GM21515 (cell line): Measurements from ENCODE around the gene BPIFA1.

Experiments used
- ATAC-seq: cut with Tn5 transposase; IDR thresholded peaks from one replicate; pipeline ENCODE4 v1.9.1; 2021; ENCODE audit not compliant: unreplicated experiment

BPIFA1 gene

DNA sequence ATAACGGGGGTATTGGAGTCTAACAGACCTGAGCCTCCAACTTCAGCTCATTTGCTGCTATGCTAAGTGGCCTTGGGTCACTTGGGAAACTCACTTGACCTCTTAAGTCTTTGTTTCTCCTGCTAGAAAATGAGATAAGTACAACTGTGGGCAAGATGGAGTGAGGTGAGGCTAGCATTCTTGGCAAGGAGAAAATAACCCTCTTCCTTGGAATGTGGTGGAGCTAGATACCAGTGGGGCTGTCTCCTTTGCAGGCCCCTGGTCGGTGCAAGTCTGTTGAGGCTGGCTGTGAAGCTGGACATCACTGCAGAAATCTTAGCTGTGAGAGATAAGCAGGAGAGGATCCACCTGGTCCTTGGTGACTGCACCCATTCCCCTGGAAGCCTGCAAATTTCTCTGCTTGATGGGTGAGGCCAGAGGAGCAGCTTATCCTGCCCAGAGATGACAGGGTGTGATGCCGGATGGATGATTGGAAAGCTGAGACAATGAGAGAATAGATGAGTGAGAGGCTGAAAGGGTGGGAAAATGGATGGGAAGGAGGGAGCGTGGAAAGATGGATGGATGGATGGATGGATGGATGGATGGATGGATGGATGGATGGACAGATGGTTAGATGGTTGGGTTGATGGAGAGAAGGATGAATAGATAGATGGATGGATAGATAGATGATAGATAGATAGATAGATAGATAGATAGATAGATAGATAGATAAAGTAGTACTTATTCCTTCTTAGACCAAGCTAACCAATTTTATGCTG, 4.4 kb downstream of the BPIFA1 start:
- ATAC-seq: no peak

- ATAC-seq: no peak
These were observed 5.1 kb downstream of the BPIFA1 start for GRCh38 chr20:33240923-33241322.

DNA sequence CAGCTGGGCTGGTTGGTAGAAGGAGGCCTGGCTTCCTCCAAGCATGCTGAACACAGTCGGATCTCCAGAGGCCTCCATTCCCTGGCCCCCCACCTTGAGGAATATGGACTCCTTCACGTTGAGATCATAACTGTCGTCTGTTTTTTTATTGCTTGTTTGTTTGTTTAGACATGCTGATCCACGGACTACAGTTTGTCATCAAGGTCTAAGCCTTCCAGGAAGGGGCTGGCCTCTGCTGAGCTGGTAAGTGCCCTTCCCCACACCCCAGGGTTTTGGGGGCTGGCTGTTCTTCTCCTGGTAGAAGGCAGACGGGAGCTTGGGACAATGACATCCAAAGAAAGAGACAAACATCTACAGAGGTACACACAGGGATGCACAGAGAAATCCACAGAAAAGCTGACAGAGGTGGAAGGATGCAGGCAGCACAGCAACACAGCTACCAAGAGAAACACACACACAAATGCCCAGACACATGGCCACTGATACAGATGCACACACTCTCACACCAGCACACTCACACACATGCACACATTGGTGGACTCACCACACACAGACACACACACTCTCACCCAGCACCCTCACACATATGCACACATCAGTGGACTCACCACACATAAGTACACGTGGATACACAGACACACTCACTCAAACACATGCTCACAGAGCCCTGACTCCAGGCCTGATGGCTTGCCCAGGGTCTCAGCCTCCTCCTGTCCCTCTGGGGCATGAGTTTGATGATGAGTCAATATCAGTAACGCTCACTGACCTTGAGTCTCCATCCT, 6.7 kb downstream of the BPIFA1 start:
- ATAC-seq: no peak

GRCh38 chr20:33246077-33246476, 10.3 kb downstream of the BPIFA1 start:
- no peak for ATAC-seq

DNA sequence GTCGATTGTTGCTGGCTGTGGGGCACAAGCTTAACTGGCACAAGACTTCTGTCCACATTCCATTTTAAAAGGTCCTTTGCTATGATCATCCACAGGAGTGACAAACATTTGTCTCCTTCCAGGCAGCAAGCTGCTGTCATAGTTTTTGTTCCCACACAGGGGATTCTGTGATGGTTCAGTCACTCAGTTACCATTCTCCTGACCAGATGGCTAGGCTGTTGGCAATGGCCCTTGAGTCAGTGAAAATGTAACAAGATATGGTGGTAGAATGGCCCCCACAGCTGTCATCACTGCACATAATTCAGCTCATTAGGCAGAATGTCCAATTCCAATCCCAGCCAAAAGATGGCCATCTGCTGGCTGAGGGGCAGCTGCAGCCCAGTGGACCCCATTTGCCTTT, 13.7 kb downstream of the BPIFA1 start:
- no peak for ATAC-seq

GRCh38 chr20:33250666-33251065, 14.9 kb downstream of the BPIFA1 start:
- no peak for ATAC-seq

DNA sequence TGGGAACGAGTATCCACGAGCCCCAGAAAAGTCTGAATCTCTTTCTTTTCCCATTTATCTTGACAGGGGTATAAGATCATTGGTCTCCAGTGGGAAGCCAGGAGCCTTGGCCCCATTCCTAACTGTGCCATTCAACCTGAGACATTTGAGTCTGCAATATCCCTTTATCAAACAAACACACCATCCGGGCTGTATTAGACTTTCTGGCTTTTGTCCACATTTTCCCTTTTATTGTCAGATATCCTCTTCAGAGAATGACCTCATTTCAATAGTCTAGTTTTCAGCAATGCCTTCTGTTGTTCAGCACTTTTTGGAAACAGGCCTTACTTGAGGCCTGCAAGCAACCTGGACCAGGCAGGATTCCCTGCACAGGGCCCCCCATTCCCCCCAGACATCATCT, 15.7 kb downstream of the BPIFA1 start:
- no peak for ATAC-seq

DNA sequence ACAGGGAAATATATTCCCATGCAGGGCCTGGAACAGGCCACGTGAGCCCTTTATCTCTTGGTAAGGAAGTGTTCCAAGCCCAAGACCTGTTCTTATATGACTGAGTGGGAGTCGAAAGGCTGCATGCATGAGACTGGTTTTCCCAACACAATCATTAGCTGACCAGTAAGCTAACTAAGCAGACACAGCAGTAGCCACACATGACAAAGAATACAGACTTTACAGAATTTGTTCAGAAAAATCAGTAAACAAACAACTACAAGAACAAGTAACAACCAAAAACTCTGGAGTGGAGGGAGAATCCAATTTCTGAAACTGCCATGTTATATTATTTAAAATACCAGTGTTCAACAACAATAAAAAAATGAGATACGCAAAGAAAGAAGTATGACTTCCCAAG, 16.7 kb downstream of the BPIFA1 start:
- ATAC-seq: no peak

DNA sequence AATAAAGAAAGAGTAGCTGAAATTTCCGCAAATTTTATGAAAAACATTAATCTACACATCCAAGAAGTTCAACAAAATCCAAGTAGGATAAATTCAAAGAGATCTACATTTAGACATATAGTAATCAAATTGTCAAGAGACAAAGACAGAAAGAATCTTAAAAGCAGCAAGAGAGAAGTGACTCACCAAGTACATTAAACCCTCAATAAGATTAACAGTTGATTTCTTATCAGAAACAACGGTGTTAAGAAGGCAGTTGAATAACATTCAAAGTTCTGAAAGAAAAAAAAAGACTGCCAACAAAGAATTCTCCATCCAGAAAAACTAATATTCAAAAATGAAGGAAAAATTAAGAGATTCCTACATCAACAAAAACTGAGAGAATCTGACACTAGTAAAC, 19.2 kb downstream of the BPIFA1 start:
- ATAC-seq: no peak

- ATAC-seq: no peak
These were observed 21.4 kb downstream of the BPIFA1 start for GRCh38 chr20:33257237-33257636.

DNA sequence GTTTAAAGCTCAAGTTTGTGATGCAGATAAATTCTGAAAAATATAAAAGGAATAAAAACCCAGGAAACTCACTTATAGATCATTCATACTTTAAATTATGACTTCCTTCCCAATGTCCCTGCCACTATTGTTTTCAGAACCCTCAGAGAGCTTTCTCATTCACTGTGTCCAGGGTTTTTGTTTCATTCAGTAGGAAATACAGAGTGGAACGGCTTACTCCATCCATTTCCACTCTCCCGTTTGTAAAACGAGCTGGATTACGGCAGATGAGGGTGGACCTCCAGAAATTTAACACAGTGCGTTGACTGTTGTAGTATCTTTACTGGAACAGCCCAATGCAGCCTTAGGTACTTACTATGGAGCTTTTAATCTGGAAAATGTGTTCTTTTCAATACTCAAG, 23.6 kb downstream of the BPIFA1 start:
- ATAC-seq: no peak

DNA sequence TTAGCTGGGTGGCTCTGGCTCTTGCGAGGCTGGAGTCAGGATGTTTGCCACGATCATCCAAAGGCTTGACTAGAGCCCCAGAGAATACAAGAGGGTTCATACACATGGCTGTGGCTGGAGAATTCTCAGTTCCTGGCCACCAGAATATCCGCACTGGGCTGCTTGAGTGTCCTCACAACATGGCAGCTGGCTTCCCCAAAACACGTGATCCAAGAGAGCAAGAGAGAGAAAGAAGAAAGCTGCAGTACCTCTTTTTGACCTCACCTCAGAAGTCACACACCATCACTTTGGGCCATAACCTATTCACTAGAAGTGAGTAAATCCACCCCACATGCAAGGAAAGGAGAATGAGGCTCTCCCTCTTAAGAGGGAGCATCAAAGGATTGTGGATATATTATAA, 25.7 kb downstream of the BPIFA1 start:
- ATAC-seq: no peak

DNA sequence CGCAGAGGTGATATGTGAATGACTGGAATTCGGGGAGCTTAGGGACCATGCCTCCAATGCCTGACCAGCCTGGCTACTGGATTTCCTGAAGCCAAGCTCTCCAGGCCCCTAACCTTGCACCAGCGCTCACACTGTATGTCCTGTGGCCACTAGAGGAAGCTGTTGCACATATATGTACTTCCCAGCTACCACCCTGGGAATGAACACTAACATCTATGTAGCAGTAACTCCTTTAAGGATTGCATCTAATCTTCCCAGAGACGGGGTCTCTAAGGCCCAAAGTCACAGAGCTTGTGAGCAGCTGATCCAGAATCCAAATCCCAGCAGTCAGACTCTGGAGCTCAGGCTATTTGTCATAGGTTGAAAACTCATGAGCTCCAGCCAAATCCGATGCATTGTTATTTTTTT, 26.9 kb downstream of the BPIFA1 start:
- ATAC-seq: no peak

DNA sequence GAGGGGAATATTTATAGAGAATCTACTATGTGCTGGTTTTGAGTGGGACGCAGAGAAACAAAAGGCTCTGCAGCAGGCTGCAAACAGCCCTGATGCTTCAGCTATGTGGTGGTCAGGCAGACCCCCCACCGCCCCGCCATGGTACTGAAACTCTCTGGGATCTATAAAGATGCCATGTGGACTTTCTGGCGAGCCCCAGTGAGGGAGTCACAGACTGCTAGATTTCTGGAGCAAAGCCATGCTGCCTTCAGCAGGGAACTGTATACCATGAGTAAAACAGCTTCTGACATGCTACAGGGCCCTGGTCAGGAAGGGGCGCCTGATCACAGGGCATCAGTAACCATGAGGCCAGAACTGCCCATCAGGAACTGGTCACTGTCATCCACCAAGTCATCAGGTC, 28.0 kb downstream of the BPIFA1 start:
- no peak for ATAC-seq

GRCh38 chr20:33267701-33268100, 31.9 kb downstream of the BPIFA1 start:
- no peak for ATAC-seq

- ATAC-seq: no peak
These were observed 36.5 kb downstream of the BPIFA1 start for GRCh38 chr20:33272155-33272873.

- ATAC-seq: no peak
These were observed 37.5 kb downstream of the BPIFA1 start for GRCh38 chr20:33273117-33273851.

DNA sequence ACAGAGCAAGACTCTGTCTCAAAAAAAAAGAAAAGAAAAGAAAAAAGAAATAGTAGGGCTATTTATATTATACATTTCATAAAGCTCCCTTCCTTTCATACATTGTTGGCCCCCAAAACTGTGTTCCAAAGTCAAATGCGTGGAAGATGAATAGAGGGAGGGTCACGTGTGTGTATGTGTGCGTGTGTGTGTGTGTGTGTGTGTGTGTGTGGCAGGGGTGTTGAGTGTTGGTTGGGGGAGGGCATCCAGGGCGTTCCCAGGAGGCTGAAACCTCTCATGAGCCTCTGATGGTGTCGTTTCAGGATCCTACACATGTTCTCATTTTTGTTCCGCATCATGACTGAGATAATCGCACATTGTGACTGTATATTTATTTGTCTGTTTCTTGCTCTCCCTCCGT, 39.4 kb downstream of the BPIFA1 start:
- ATAC-seq: no peak

- no peak for ATAC-seq
These were observed 40.1 kb downstream of the BPIFA1 start for GRCh38 chr20:33275871-33276270.

GRCh38 chr20:33276303-33277113, 40.7 kb downstream of the BPIFA1 start:
- ATAC-seq: no peak
